HepG2 (cell line): ENCODE results near the gene SLC36A1.

Experiments used
- CBX2 ChIP-seq, 2 experiments: fragments of 200-600 bp in 1 of 2; sonication (generic); formaldehyde crosslinking in 1 of 2; IDR thresholded peaks; 2 replicates each; pipeline versions ENCODE4 v1.7.0 to v1.8.1; 2018 to 2022; ENCODE audit warnings: low read depth in 2 of 2, low read length in 1 of 2, mild to moderate bottlenecking in 1 of 2, missing genetic modification reagents in 1 of 2
- CBX5 ChIP-seq: sonication (generic); formaldehyde crosslinking; IDR thresholded peaks from 2 replicates; pipeline ENCODE4 v1.4.0; 2020; ENCODE audit warnings: missing genetic modification reagents, borderline replicate concordance
- FIP1L1 ChIP-seq: fragments of 200-400 bp; formaldehyde crosslinking; IDR thresholded peaks from 2 replicates; pipeline ENCODE4 v1.6.1; 2018; ENCODE audit warnings: low read depth, mild to moderate bottlenecking, low read length, moderate library complexity, borderline replicate concordance; ENCODE audit not compliant: insufficient read depth
- FOXA1 ChIP-seq, 2 experiments: fragments of 450-650 bp in 1 of 2; sonication (generic) in 1 of 2; formaldehyde crosslinking in 1 of 2; IDR thresholded peaks; 2 replicates each; pipeline versions ENCODE4 v1.4.0 to v1.6.1; 2016 to 2020; ENCODE audit warnings: missing genetic modification reagents in 1 of 2
- POLR2AphosphoS5 ChIP-seq: IDR thresholded peaks from 2 replicates; pipeline ENCODE4 v1.6.1; 2012; ENCODE audit warnings: low read depth, low read length
- U2AF1 ChIP-seq: fragments of 200-400 bp; formaldehyde crosslinking; optimal IDR thresholded peaks from 2 replicates; pipeline ENCODE3; 2017; ENCODE audit warnings: mild to moderate bottlenecking, low read depth, low read length
- TF ChIP-seq, protein P1 (sequence below): sonication (generic); formaldehyde crosslinking; IDR thresholded peaks from 2 replicates; pipeline ENCODE4 v1.4.0; 2020; ENCODE audit warnings: mild to moderate bottlenecking, missing genetic modification reagents
- TF ChIP-seq, protein P2 (sequence below), 2 experiments: IDR thresholded peaks; 2 replicates each; pipeline ENCODE4 v1.6.1; 2011 to 2012; ENCODE audit warnings: low read length in 2 of 2, borderline replicate concordance in 1 of 2, low read depth in 1 of 2, mild to moderate bottlenecking in 1 of 2, moderate library complexity in 1 of 2

DNA sequence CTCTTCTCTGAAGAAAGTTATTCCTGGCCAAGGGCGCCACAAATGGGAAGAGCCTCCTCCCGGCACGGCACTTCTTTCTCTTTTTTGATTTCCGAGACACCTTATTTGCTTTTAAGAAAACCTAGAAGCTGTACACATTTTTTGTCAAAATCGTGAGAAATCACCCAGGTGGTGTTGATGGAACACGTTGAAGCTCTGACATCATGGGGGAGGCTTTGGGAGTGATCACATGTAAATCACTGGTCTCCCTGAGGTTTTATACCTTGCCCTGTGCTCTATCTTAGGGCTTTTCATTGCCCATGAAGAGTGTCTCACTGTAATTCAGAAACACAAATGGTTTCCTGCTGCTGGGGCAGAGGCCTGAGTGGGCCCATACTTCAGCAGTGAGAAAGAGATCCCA is 27.4 kb downstream of the SLC36A1 start:
- TF ChIP-seq FOXA1 (IDR thresholded peaks at IDR 0.05) = no peak
- TF ChIP-seq FOXA1 (CRISPR knock-in tag; IDR thresholded peaks at IDR 0.05) = no peak
- TF ChIP-seq, protein P1, sequence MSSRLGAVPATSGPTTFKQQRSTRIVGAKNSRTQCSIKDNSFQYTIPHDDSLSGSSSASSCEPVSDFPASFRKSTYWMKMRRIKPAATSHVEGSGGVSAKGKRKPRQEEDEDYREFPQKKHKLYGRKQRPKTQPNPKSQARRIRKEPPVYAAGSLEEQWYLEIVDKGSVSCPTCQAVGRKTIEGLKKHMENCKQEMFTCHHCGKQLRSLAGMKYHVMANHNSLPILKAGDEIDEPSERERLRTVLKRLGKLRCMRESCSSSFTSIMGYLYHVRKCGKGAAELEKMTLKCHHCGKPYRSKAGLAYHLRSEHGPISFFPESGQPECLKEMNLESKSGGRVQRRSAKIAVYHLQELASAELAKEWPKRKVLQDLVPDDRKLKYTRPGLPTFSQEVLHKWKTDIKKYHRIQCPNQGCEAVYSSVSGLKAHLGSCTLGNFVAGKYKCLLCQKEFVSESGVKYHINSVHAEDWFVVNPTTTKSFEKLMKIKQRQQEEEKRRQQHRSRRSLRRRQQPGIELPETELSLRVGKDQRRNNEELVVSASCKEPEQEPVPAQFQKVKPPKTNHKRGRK (CRISPR knock-in tag) = no peak
- TF ChIP-seq, protein P2, sequence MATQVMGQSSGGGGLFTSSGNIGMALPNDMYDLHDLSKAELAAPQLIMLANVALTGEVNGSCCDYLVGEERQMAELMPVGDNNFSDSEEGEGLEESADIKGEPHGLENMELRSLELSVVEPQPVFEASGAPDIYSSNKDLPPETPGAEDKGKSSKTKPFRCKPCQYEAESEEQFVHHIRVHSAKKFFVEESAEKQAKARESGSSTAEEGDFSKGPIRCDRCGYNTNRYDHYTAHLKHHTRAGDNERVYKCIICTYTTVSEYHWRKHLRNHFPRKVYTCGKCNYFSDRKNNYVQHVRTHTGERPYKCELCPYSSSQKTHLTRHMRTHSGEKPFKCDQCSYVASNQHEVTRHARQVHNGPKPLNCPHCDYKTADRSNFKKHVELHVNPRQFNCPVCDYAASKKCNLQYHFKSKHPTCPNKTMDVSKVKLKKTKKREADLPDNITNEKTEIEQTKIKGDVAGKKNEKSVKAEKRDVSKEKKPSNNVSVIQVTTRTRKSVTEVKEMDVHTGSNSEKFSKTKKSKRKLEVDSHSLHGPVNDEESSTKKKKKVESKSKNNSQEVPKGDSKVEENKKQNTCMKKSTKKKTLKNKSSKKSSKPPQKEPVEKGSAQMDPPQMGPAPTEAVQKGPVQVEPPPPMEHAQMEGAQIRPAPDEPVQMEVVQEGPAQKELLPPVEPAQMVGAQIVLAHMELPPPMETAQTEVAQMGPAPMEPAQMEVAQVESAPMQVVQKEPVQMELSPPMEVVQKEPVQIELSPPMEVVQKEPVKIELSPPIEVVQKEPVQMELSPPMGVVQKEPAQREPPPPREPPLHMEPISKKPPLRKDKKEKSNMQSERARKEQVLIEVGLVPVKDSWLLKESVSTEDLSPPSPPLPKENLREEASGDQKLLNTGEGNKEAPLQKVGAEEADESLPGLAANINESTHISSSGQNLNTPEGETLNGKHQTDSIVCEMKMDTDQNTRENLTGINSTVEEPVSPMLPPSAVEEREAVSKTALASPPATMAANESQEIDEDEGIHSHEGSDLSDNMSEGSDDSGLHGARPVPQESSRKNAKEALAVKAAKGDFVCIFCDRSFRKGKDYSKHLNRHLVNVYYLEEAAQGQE (IDR thresholded peaks at IDR 0.05; ENCODE audit: borderline replicate concordance in 1 of 2, low read depth in 1 of 2, low read length in 2 of 2) = no peak
- no peak for TF ChIP-seq FIP1L1
- TF ChIP-seq POLR2AphosphoS5 = no peak
- no peak for TF ChIP-seq CBX2 (IDR thresholded peaks at IDR 0.05; ENCODE audit: low read depth, low read length)
- TF ChIP-seq CBX2 (CRISPR knock-in tag; IDR thresholded peaks at IDR 0.05; ENCODE audit: low read depth) = no peak
- no peak for TF ChIP-seq U2AF1
- no peak for TF ChIP-seq CBX5 (CRISPR knock-in tag)
